Muscle of leg (tissue), 11 donors: ENCODE results near the gene LMX1B. TPM values are rescaled to one million over a fixed set of nuclear protein-coding genes. Genes with fewer than 3 reads are reported as not detected.

ENCODE experiments used
- DNase-seq: peaks from one replicate; pipeline ENCODE4 v3.0.0; 2013
- H3K27ac ChIP-seq: one replicate; pipeline ENCODE4 v1.5.1; 2013; ENCODE audit warnings: mild to moderate bottlenecking, low read length, control low read depth
- H3K27me3 ChIP-seq: one replicate; pipeline ENCODE4 v1.6.1; 2013; ENCODE audit warnings: low read length; ENCODE audit not compliant: control insufficient read depth, insufficient read depth
- H3K36me3 ChIP-seq: one replicate; pipeline ENCODE4 v1.6.1; 2013; ENCODE audit warnings: low read length; ENCODE audit not compliant: control insufficient read depth, insufficient read depth
- H3K4me1 ChIP-seq: one replicate; pipeline ENCODE4 v1.6.1; 2013; ENCODE audit warnings: low read length; ENCODE audit not compliant: control insufficient read depth, insufficient read depth
- H3K4me3 ChIP-seq: one replicate; pipeline ENCODE4 v1.5.1; 2013; ENCODE audit warnings: low read length, control low read depth
- H3K9me3 ChIP-seq: replicated peaks from 2 replicates; pipeline ENCODE4 v1.6.1; 2013; ENCODE audit warnings: low read depth, low read length; ENCODE audit not compliant: control insufficient read depth
- WGBS: methylation state at CpG from one replicate; pipeline ENCODE4 v1.1.5; 2013; ENCODE audit warnings: missing lambda C conversion rate; ENCODE audit not compliant: insufficient coverage; 5-methylcytosine and 5-hydroxymethylcytosine counted together
- polyA plus RNA-seq, 8 donors: library from polyadenylated mRNA; unstranded; fragments of 120-200 nt; gene quantifications; one replicate each; pipeline versions ENCODE4 v1.2.1 to v1.2.3, GENCODE V29; 2013; ENCODE audit warnings: inconsistent platforms in 1 of 8, low replicate concordance in 1 of 8; ENCODE audit not compliant: insufficient read length in 8 of 8, insufficient read depth in 1 of 8
- total RNA-seq: library from RNA; stranded (reverse); fragments of 120-200 nt; gene quantifications from one replicate; pipeline ENCODE4 v1.2.4, GENCODE V29; 2013

The LMX1B gene
- total and polyA plus RNA-seq, 9 donors = 0.16 to 2.1 (median 1.0) TPM

GRCh38 chr9:126617823-126618165 is 4.1 kb downstream of the LMX1B start:
- H3K4me1 ChIP-seq = peaks cover 17% of the 10 kb centered on the region
- H3K9me3 ChIP-seq = no peaks in the 10 kb centered on the region
- no peak overlapping the region for H3K4me3 ChIP-seq
- H3K27me3 ChIP-seq = peaks cover 91% of the 10 kb centered on the region
- WGBS = 41% methylated on average over 8 of the region's 12 CpGs
- no peak for DNase-seq
- H3K36me3 ChIP-seq = no peaks in the 10 kb centered on the region
- no peak overlapping the region for H3K27ac ChIP-seq

- 29% methylated on average over 4 of the region's 11 CpGs for WGBS
- H3K27me3 ChIP-seq = peaks cover 91% of the 10 kb centered on the region
These were observed 4.5 kb downstream of the LMX1B start for GRCh38 chr9:126618190-126618584.

GRCh38 chr9:126618585-126619360 is 5.0 kb downstream of the LMX1B start:
- H3K9me3 ChIP-seq = no peaks in the 10 kb centered on the region
- 14% methylated on average over 39 of the region's 50 CpGs for WGBS
- H3K27ac ChIP-seq = no peak overlapping the region
- peaks cover 12% of the 10 kb centered on the region for H3K4me1 ChIP-seq
- no peak overlapping the region for H3K4me3 ChIP-seq
- H3K27me3 ChIP-seq = peaks cover 94% of the 10 kb centered on the region
- no peaks in the 10 kb centered on the region for H3K36me3 ChIP-seq
- no peak for DNase-seq

More at GRCh38 chr9:126618190-126618584, 4.5 kb downstream of the LMX1B start:
- no peaks in the 10 kb centered on the region for H3K36me3 ChIP-seq
- H3K27ac ChIP-seq = no peak overlapping the region
- no peak for DNase-seq
- peaks cover 13% of the 10 kb centered on the region for H3K4me1 ChIP-seq
- H3K4me3 ChIP-seq = no peak overlapping the region
- no peaks in the 10 kb centered on the region for H3K9me3 ChIP-seq

GRCh38 chr9:126619361-126620135 is 5.8 kb downstream of the LMX1B start:
- H3K4me3 ChIP-seq = no peak overlapping the region
- peaks cover 98% of the 10 kb centered on the region for H3K27me3 ChIP-seq
- H3K4me1 ChIP-seq = peaks cover 13% of the 10 kb centered on the region
- H3K27ac ChIP-seq = no peak overlapping the region
- DNase-seq = no peak
- no peaks in the 10 kb centered on the region for H3K9me3 ChIP-seq
- WGBS = 47% methylated on average over 9 of the region's 10 CpGs
- no peaks in the 10 kb centered on the region for H3K36me3 ChIP-seq

GRCh38 chr9:126620478-126620877 is 6.8 kb downstream of the LMX1B start:
- no peak overlapping the region for H3K4me3 ChIP-seq
- 69% methylated on average over 2 of the region's 7 CpGs for WGBS
- no peak for DNase-seq
- H3K27ac ChIP-seq = no peak overlapping the region
- H3K27me3 ChIP-seq = peaks cover 99% of the 10 kb centered on the region
- H3K36me3 ChIP-seq = no peaks in the 10 kb centered on the region
- H3K9me3 ChIP-seq = no peaks in the 10 kb centered on the region
- H3K4me1 ChIP-seq = peaks cover 12% of the 10 kb centered on the region

GRCh38 chr9:126621061-126621918 is 7.6 kb downstream of the LMX1B start:
- no peak for DNase-seq
- Histone ChIP-seq H3K4me1 (peaks cover 17% of the 10 kb centered on the region), H3K4me3 (no peak overlapping the region), H3K27me3 (peaks cover 99% of the 10 kb centered on the region), H3K36me3 (no peaks in the 10 kb centered on the region), H3K9me3 (no peaks in the 10 kb centered on the region), H3K27ac (no peak overlapping the region)
- WGBS = 67% methylated on average over 5 of the region's 15 CpGs

GRCh38 chr9:126621919-126622735 is 8.4 kb downstream of the LMX1B start:
- Histone ChIP-seq H3K4me3 (no peak overlapping the region), H3K27me3 (peaks cover 99% of the 10 kb centered on the region), H3K9me3 (no peaks in the 10 kb centered on the region), H3K4me1 (peaks cover 24% of the 10 kb centered on the region), H3K27ac (no peak overlapping the region), H3K36me3 (no peaks in the 10 kb centered on the region)
- no peak for DNase-seq
- 42% methylated on average over 14 of the region's 18 CpGs for WGBS

GRCh38 chr9:126623314-126623666 is 9.6 kb downstream of the LMX1B start:
- H3K27me3 ChIP-seq = peaks cover 100% of the 10 kb centered on the region
- WGBS = 80% methylated on average over 2 of the region's 9 CpGs
- no peaks in the 10 kb centered on the region for H3K9me3 ChIP-seq

GRCh38 chr9:126623667-126624478 is 10.1 kb downstream of the LMX1B start:
- H3K27me3 ChIP-seq = peaks cover 98% of the 10 kb centered on the region
- H3K4me1 ChIP-seq = peaks cover 22% of the 10 kb centered on the region
- no peak for DNase-seq
- H3K36me3 ChIP-seq = no peaks in the 10 kb centered on the region
- 38% methylated on average over 45 of the region's 52 CpGs for WGBS
- no peak overlapping the region for H3K27ac ChIP-seq
- H3K4me3 ChIP-seq = no peak overlapping the region
- no peaks in the 10 kb centered on the region for H3K9me3 ChIP-seq

More at GRCh38 chr9:126623314-126623666, 9.6 kb downstream of the LMX1B start:
- no peak for DNase-seq
- Histone ChIP-seq H3K36me3 (no peaks in the 10 kb centered on the region), H3K4me1 (peaks cover 23% of the 10 kb centered on the region), H3K4me3 (no peak overlapping the region), H3K27ac (no peak overlapping the region)
